GM23338 (cell line): ENCODE data around the gene MSH2. TPM values are rescaled to one million over a fixed set of nuclear protein-coding genes. Genes with fewer than 3 reads are reported as not detected.
A peak's percentile ranks its signal among the peaks of the same experiment; 100 is the strongest.

ENCODE experiments used
- ATAC-seq: fragments of 200-7000 bp; cut with Tn5 transposase; 3 replicates; pipeline ENCODE4 v1.9.1; 2020
- DNase-seq: peaks from one replicate; pipeline ENCODE4 v3.0.0-alpha.2; 2015; ENCODE audit warnings: low spot score
- H2AFZ ChIP-seq: fragments of 200-600 bp; sonication (generic); 2 replicates; pipeline ENCODE4 v1.8.0; 2016; ENCODE audit warnings: antibody characterized with exemption, mild to moderate bottlenecking, moderate library complexity
- H3F3A ChIP-seq: fragments of 200-600 bp; sonication (generic); replicated peaks from 2 replicates; pipeline ENCODE4 v1.8.0; 2017; ENCODE audit warnings: antibody characterized with exemption, mixed run types, low read depth
- H3K27ac ChIP-seq: fragments of 200-600 bp; sonication (generic); 2 replicates; pipeline ENCODE4 v1.6.1; 2016; ENCODE audit warnings: low read depth
- H3K27me3 ChIP-seq: fragments of 200-600 bp; sonication (generic); 2 replicates; pipeline ENCODE4 v1.8.0; 2016; ENCODE audit warnings: mild to moderate bottlenecking, mixed run types, moderate library complexity; ENCODE audit not compliant: insufficient read depth
- H3K36me3 ChIP-seq: fragments of 200-600 bp; sonication (generic); 2 replicates; pipeline ENCODE4 v1.8.0; 2016; ENCODE audit warnings: mild to moderate bottlenecking; ENCODE audit not compliant: insufficient read depth
- H3K4me1 ChIP-seq: fragments of 200-600 bp; sonication (generic); 2 replicates; pipeline ENCODE4 v1.8.0; 2016; ENCODE audit warnings: mild to moderate bottlenecking, moderate library complexity; ENCODE audit not compliant: insufficient read depth
- H3K4me2 ChIP-seq: fragments of 200-600 bp; sonication (generic); 2 replicates; pipeline ENCODE4 v1.7.1; 2017; ENCODE audit warnings: mixed run types
- H3K4me3 ChIP-seq: fragments of 200-600 bp; sonication (generic); 2 replicates; pipeline ENCODE4 v1.6.1; 2016; ENCODE audit warnings: mixed run types
- H3K79me2 ChIP-seq: fragments of 200-600 bp; sonication (generic); replicated peaks from 2 replicates; pipeline ENCODE4 v1.8.0; 2017; ENCODE audit warnings: mild to moderate bottlenecking; ENCODE audit not compliant: insufficient read depth
- H3K9me2 ChIP-seq: fragments of 200-600 bp; sonication (generic); 2 replicates; pipeline ENCODE4 v1.8.0; 2017; ENCODE audit not compliant: insufficient read depth
- H4K20me1 ChIP-seq: fragments of 200-600 bp; sonication (generic); replicated peaks from 2 replicates; pipeline ENCODE4 v1.8.0; 2017; ENCODE audit warnings: mild to moderate bottlenecking; ENCODE audit not compliant: insufficient read depth
- H3K27ac Mint-ChIP-seq: 2 replicates; pipeline ENCODE4 v1.8.0; 2020; ENCODE audit warnings: inconsistent platforms, mild to moderate bottlenecking, moderate library complexity, mixed read lengths
- H3K27me3 Mint-ChIP-seq: 3 replicates; pipeline ENCODE4 v1.8.0; 2022; ENCODE audit warnings: low read depth, mild to moderate bottlenecking, moderate library complexity, mixed read lengths, inconsistent platforms; ENCODE audit not compliant: insufficient read depth, poor library complexity
- H3K36me3 Mint-ChIP-seq: 3 replicates; pipeline ENCODE4 v1.8.0; 2021; ENCODE audit warnings: low read depth, mild to moderate bottlenecking, inconsistent platforms, moderate library complexity, mixed read lengths
- H3K4me1 Mint-ChIP-seq: 3 replicates; pipeline ENCODE4 v1.8.0; 2020; ENCODE audit warnings: mild to moderate bottlenecking, inconsistent platforms, mixed read lengths
- H3K4me3 Mint-ChIP-seq: 3 replicates; pipeline ENCODE4 v1.8.0; 2021; ENCODE audit warnings: moderate library complexity, mild to moderate bottlenecking, inconsistent platforms, mixed read lengths
- H3K9me3 Mint-ChIP-seq: 3 replicates; pipeline ENCODE4 v1.8.0; 2020; ENCODE audit warnings: moderate library complexity, mild to moderate bottlenecking, inconsistent platforms, mixed read lengths
- CREB1 ChIP-seq: fragments of 250-450 bp; sonication (Bioruptor Pico); IDR thresholded peaks from 2 replicates; pipeline ENCODE4 v1.5.0; 2020; ENCODE audit warnings: low read depth, mild to moderate bottlenecking, moderate library complexity
- EZH2 ChIP-seq: fragments of 200-600 bp; sonication (generic); IDR thresholded peaks from one replicate; pipeline ENCODE4 v1.8.0; 2017; ENCODE audit warnings: antibody characterized with exemption, mild to moderate bottlenecking, low read depth; ENCODE audit not compliant: unreplicated experiment
- EZH2phosphoT487 ChIP-seq: fragments of 200-600 bp; sonication (generic); IDR thresholded peaks from one replicate; pipeline ENCODE4 v1.8.1; 2018; ENCODE audit warnings: antibody characterized with exemption; ENCODE audit not compliant: unreplicated experiment
- JUNB ChIP-seq: IDR thresholded peaks from one replicate; pipeline ENCODE4 v1.6.1; 2016; ENCODE audit warnings: antibody characterized with exemption; ENCODE audit not compliant: unreplicated experiment
- NANOG ChIP-seq: IDR thresholded peaks from 2 replicates; pipeline ENCODE4 v1.6.1; 2016; ENCODE audit warnings: antibody characterized with exemption, borderline replicate concordance
- POLR2AphosphoS5 ChIP-seq: IDR thresholded peaks from 2 replicates; pipeline ENCODE4 v1.6.1; 2016; ENCODE audit warnings: antibody characterized with exemption, low read depth
- STAT1 ChIP-seq: IDR thresholded peaks from one replicate; pipeline ENCODE4 v1.6.1; 2016; ENCODE audit warnings: antibody characterized with exemption; ENCODE audit not compliant: unreplicated experiment
- ZNF114 ChIP-seq: fragments of 250-450 bp; sonication (Bioruptor Pico); IDR thresholded peaks from 2 replicates; pipeline ENCODE4 v1.5.0; 2020; ENCODE audit warnings: mild to moderate bottlenecking, moderate library complexity
- ZNF331 ChIP-seq: fragments of 250-450 bp; sonication (Bioruptor Pico); IDR thresholded peaks from 2 replicates; pipeline ENCODE4 v1.5.0; 2020; ENCODE audit warnings: low read depth, mild to moderate bottlenecking, moderate library complexity
- polyA plus RNA-seq: library from polyadenylated mRNA; unstranded; fragments of >200 nt; fragmentation: Nextera tagmentation; extraction: Ambion mirVana; gene quantifications from 2 replicates; pipeline ENCODE4 v1.2.1, GENCODE V29; 2016
- total RNA-seq: library from RNA; depleted of rRNA; stranded (reverse); fragments of >200 nt; shearing (Covaris generic); gene quantifications from 2 replicates; pipeline ENCODE4 v1.2.3, GENCODE V29; 2014
- TF ChIP-seq, protein P1 (sequence below): IDR thresholded peaks from one replicate; pipeline ENCODE4 v1.6.1; 2018; ENCODE audit warnings: antibody characterized with exemption; ENCODE audit not compliant: unreplicated experiment
- TF ChIP-seq, protein P2 (sequence below), 2 experiments: fragments of 200-600 bp in 1 of 2; sonication (generic) in 1 of 2; conservative IDR thresholded peaks; 2 replicates each; pipeline versions ENCODE4 v1.5.1 to v1.6.1; 2016 to 2017; ENCODE audit warnings: antibody characterized with exemption in 2 of 2, low read depth in 2 of 2, mild to moderate bottlenecking in 2 of 2, moderate library complexity in 1 of 2
- TF ChIP-seq, protein P3 (sequence below): IDR thresholded peaks from 2 replicates; pipeline ENCODE4 v1.6.1; 2016; ENCODE audit warnings: antibody characterized with exemption
- TF ChIP-seq, protein P4 (sequence below): fragments of 250-450 bp; sonication (Bioruptor Pico); IDR thresholded peaks from 2 replicates; pipeline ENCODE4 v1.5.0; 2020; ENCODE audit warnings: mild to moderate bottlenecking, moderate library complexity

Gene MSH2
- total and polyA plus RNA-seq, 2 experiments from 2014 or later = 156 to 249 TPM

DNA sequence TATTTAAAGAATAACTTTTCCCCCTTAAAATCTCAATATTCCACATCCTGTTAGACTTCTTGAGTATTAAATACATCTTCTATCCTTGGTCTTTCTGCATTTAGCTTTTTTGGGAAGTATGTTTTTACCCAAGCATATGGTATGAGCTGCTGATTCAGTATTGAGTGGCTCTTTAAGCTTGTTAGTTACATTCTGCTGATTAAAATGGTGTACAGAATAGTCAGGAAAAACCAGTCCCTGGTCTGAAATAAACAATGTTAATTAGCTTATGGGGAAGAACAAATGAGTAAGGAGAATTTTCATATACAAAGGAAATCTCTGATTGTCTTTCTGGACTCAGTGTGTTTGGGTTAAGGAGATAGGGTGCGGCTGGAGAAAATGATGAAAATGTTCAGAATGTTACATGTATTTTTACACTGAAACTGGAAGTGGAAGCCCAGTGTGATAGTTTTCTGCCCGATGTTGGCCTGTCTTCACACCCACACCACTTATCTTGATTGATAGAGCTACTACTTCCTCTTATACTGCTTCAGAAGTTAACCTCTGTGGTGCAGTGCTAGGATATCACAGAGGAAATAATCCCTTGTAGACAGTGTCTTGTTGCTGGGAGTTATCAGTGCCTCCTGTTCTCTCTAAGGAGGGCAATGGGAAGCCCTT, 84.0 kb downstream of the MSH2 start:
- Mint-ChIP-seq H3K4me3 (no peak overlapping the region), H3K27me3 (no peaks in the 10 kb centered on the region), H3K9me3 (no peaks in the 10 kb centered on the region), H3K27ac (peak overlapping the region; percentile 30; the same call in 1 of the 2 replicates), H3K4me1 (peaks cover 38% of the 10 kb centered on the region; the same call in 2 of the 3 replicates), H3K36me3 (peaks cover 25% of the 10 kb centered on the region; the same call in 2 of the 3 replicates)
- no peak for DNase-seq
- TF ChIP-seq POLR2AphosphoS5 (no peak), ZNF331 (CRISPR knock-in tag) (no peak), NANOG (no peak), EZH2phosphoT487 (no peak), JUNB (no peak), STAT1 (no peak), ZNF114 (CRISPR knock-in tag) (no peak), EZH2 (no peak), CREB1 (CRISPR knock-in tag) (no peak)
- TF ChIP-seq, protein P1, sequence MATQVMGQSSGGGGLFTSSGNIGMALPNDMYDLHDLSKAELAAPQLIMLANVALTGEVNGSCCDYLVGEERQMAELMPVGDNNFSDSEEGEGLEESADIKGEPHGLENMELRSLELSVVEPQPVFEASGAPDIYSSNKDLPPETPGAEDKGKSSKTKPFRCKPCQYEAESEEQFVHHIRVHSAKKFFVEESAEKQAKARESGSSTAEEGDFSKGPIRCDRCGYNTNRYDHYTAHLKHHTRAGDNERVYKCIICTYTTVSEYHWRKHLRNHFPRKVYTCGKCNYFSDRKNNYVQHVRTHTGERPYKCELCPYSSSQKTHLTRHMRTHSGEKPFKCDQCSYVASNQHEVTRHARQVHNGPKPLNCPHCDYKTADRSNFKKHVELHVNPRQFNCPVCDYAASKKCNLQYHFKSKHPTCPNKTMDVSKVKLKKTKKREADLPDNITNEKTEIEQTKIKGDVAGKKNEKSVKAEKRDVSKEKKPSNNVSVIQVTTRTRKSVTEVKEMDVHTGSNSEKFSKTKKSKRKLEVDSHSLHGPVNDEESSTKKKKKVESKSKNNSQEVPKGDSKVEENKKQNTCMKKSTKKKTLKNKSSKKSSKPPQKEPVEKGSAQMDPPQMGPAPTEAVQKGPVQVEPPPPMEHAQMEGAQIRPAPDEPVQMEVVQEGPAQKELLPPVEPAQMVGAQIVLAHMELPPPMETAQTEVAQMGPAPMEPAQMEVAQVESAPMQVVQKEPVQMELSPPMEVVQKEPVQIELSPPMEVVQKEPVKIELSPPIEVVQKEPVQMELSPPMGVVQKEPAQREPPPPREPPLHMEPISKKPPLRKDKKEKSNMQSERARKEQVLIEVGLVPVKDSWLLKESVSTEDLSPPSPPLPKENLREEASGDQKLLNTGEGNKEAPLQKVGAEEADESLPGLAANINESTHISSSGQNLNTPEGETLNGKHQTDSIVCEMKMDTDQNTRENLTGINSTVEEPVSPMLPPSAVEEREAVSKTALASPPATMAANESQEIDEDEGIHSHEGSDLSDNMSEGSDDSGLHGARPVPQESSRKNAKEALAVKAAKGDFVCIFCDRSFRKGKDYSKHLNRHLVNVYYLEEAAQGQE = no peak
- TF ChIP-seq, protein P2, sequence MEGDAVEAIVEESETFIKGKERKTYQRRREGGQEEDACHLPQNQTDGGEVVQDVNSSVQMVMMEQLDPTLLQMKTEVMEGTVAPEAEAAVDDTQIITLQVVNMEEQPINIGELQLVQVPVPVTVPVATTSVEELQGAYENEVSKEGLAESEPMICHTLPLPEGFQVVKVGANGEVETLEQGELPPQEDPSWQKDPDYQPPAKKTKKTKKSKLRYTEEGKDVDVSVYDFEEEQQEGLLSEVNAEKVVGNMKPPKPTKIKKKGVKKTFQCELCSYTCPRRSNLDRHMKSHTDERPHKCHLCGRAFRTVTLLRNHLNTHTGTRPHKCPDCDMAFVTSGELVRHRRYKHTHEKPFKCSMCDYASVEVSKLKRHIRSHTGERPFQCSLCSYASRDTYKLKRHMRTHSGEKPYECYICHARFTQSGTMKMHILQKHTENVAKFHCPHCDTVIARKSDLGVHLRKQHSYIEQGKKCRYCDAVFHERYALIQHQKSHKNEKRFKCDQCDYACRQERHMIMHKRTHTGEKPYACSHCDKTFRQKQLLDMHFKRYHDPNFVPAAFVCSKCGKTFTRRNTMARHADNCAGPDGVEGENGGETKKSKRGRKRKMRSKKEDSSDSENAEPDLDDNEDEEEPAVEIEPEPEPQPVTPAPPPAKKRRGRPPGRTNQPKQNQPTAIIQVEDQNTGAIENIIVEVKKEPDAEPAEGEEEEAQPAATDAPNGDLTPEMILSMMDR (conservative IDR thresholded peaks at IDR 0.05; ENCODE audit: low read depth in 2 of 2) = no peak
- TF ChIP-seq, protein P3, sequence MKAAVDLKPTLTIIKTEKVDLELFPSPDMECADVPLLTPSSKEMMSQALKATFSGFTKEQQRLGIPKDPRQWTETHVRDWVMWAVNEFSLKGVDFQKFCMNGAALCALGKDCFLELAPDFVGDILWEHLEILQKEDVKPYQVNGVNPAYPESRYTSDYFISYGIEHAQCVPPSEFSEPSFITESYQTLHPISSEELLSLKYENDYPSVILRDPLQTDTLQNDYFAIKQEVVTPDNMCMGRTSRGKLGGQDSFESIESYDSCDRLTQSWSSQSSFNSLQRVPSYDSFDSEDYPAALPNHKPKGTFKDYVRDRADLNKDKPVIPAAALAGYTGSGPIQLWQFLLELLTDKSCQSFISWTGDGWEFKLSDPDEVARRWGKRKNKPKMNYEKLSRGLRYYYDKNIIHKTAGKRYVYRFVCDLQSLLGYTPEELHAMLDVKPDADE = no peak
- TF ChIP-seq, protein P4, sequence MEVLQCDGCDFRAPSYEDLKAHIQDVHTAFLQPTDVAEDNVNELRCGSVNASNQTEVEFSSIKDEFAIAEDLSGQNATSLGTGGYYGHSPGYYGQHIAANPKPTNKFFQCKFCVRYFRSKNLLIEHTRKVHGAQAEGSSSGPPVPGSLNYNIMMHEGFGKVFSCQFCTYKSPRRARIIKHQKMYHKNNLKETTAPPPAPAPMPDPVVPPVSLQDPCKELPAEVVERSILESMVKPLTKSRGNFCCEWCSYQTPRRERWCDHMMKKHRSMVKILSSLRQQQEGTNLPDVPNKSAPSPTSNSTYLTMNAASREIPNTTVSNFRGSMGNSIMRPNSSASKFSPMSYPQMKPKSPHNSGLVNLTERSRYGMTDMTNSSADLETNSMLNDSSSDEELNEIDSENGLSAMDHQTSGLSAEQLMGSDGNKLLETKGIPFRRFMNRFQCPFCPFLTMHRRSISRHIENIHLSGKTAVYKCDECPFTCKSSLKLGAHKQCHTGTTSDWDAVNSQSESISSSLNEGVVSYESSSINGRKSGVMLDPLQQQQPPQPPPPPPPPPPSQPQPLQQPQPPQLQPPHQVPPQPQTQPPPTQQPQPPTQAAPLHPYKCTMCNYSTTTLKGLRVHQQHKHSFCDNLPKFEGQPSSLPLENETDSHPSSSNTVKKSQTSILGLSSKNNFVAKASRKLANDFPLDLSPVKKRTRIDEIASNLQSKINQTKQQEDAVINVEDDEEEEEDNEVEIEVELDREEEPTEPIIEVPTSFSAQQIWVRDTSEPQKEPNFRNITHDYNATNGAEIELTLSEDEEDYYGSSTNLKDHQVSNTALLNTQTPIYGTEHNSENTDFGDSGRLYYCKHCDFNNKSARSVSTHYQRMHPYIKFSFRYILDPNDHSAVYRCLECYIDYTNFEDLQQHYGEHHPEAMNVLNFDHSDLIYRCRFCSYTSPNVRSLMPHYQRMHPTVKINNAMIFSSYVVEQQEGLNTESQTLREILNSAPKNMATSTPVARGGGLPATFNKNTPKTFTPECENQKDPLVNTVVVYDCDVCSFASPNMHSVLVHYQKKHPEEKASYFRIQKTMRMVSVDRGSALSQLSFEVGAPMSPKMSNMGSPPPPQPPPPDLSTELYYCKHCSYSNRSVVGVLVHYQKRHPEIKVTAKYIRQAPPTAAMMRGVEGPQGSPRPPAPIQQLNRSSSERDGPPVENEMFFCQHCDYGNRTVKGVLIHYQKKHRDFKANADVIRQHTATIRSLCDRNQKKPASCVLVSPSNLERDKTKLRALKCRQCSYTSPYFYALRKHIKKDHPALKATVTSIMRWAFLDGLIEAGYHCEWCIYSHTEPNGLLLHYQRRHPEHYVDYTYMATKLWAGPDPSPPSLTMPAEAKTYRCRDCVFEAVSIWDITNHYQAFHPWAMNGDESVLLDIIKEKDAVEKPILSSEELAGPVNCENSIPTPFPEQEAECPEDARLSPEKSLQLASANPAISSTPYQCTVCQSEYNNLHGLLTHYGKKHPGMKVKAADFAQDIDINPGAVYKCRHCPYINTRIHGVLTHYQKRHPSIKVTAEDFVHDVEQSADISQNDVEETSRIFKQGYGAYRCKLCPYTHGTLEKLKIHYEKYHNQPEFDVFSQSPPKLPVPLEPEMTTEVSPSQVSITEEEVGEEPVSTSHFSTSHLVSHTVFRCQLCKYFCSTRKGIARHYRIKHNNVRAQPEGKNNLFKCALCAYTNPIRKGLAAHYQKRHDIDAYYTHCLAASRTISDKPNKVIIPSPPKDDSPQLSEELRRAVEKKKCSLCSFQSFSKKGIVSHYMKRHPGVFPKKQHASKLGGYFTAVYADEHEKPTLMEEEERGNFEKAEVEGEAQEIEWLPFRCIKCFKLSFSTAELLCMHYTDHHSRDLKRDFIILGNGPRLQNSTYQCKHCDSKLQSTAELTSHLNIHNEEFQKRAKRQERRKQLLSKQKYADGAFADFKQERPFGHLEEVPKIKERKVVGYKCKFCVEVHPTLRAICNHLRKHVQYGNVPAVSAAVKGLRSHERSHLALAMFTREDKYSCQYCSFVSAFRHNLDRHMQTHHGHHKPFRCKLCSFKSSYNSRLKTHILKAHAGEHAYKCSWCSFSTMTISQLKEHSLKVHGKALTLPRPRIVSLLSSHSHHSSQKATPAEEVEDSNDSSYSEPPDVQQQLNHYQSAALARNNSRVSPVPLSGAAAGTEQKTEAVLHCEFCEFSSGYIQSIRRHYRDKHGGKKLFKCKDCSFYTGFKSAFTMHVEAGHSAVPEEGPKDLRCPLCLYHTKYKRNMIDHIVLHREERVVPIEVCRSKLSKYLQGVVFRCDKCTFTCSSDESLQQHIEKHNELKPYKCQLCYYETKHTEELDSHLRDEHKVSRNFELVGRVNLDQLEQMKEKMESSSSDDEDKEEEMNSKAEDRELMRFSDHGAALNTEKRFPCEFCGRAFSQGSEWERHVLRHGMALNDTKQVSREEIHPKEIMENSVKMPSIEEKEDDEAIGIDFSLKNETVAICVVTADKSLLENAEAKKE (CRISPR knock-in tag) = no peak
- H3K4me1 ChIP-seq = peaks cover 25% of the 10 kb centered on the region
- no peak for ATAC-seq
- H3K9me2 ChIP-seq = no peaks in the 10 kb centered on the region
- no peaks in the 10 kb centered on the region for H3K27me3 ChIP-seq
- H4K20me1 ChIP-seq = peaks cover 2% of the 10 kb centered on the region; the same call in 1 of the 2 replicates
- H3K4me3 ChIP-seq = no peak overlapping the region
- no peak overlapping the region for H3K4me2 ChIP-seq
- H2AFZ ChIP-seq = no peak overlapping the region
- H3F3A ChIP-seq = peaks cover 13% of the 10 kb centered on the region; the same call in 1 of the 2 replicates
- H3K79me2 ChIP-seq = no peaks in the 10 kb centered on the region; the same call in 1 of the 2 replicates
- H3K36me3 ChIP-seq = peaks cover 23% of the 10 kb centered on the region; the same call in 1 of the 2 replicates
- peak overlapping the region; percentile 41; the same call in 1 of the 2 replicates for H3K27ac ChIP-seq
